Mesothelial cell of epicardium (in vitro differentiated cells): ENCODE results near the gene P4HB. TPM values are rescaled to one million over a fixed set of nuclear protein-coding genes. Genes with fewer than 3 reads are reported as not detected.

Experiments used
- DNase-seq, 2 experiments: peaks; one replicate each; pipeline ENCODE4 v3.0.0; 2021; ENCODE audit warnings: low spot score in 2 of 2; ENCODE audit not compliant: unreplicated experiment in 2 of 2
- H3K27ac Mint-ChIP-seq: 2 replicates; pipeline ENCODE4 v1.8.0; 2021; ENCODE audit warnings: mixed read lengths
- H3K27me3 Mint-ChIP-seq: 2 replicates; pipeline ENCODE4 v1.8.0; 2021; ENCODE audit warnings: low read depth, mixed read lengths
- H3K36me3 Mint-ChIP-seq: 2 replicates; pipeline ENCODE4 v1.8.0; 2021; ENCODE audit warnings: mixed read lengths
- H3K4me1 Mint-ChIP-seq: 2 replicates; pipeline ENCODE4 v1.8.0; 2021; ENCODE audit warnings: mixed read lengths
- H3K4me3 Mint-ChIP-seq: 2 replicates; pipeline ENCODE4 v1.8.0; 2021; ENCODE audit warnings: mild to moderate bottlenecking, moderate library complexity, mixed read lengths
- H3K9me3 Mint-ChIP-seq: 2 replicates; pipeline ENCODE4 v1.8.0; 2021; ENCODE audit warnings: mixed read lengths
- total RNA-seq: library from RNA; stranded (reverse); gene quantifications from 3 replicates; pipeline ENCODE4 v1.2.1, GENCODE V29; 2021
- TF ChIP-seq, protein P1 (sequence below): fragments of 200-600 bp; sonication (generic); IDR thresholded peaks from one replicate; pipeline ENCODE4 v1.5.0; 2021; ENCODE audit warnings: antibody characterized with exemption; ENCODE audit not compliant: unreplicated experiment

Gene P4HB
- total RNA-seq, 1 donor from 2014 or later: 433 TPM

GRCh38 chr17:81811705-81812570 lies 48.4 kb downstream of the P4HB start:
- H3K4me3 Mint-ChIP-seq: no peak overlapping the region
- H3K27me3 Mint-ChIP-seq: peaks cover 46% of the 10 kb centered on the region
- peaks cover 3% of the 10 kb centered on the region for H3K4me1 Mint-ChIP-seq
- no peaks in the 10 kb centered on the region for H3K9me3 Mint-ChIP-seq
- TF ChIP-seq, protein P1, sequence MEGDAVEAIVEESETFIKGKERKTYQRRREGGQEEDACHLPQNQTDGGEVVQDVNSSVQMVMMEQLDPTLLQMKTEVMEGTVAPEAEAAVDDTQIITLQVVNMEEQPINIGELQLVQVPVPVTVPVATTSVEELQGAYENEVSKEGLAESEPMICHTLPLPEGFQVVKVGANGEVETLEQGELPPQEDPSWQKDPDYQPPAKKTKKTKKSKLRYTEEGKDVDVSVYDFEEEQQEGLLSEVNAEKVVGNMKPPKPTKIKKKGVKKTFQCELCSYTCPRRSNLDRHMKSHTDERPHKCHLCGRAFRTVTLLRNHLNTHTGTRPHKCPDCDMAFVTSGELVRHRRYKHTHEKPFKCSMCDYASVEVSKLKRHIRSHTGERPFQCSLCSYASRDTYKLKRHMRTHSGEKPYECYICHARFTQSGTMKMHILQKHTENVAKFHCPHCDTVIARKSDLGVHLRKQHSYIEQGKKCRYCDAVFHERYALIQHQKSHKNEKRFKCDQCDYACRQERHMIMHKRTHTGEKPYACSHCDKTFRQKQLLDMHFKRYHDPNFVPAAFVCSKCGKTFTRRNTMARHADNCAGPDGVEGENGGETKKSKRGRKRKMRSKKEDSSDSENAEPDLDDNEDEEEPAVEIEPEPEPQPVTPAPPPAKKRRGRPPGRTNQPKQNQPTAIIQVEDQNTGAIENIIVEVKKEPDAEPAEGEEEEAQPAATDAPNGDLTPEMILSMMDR: no peak
- H3K27ac Mint-ChIP-seq: no peak overlapping the region
- peak in 1 of 2 experiments; percentile 15 for DNase-seq
- no peaks in the 10 kb centered on the region for H3K36me3 Mint-ChIP-seq

DNA sequence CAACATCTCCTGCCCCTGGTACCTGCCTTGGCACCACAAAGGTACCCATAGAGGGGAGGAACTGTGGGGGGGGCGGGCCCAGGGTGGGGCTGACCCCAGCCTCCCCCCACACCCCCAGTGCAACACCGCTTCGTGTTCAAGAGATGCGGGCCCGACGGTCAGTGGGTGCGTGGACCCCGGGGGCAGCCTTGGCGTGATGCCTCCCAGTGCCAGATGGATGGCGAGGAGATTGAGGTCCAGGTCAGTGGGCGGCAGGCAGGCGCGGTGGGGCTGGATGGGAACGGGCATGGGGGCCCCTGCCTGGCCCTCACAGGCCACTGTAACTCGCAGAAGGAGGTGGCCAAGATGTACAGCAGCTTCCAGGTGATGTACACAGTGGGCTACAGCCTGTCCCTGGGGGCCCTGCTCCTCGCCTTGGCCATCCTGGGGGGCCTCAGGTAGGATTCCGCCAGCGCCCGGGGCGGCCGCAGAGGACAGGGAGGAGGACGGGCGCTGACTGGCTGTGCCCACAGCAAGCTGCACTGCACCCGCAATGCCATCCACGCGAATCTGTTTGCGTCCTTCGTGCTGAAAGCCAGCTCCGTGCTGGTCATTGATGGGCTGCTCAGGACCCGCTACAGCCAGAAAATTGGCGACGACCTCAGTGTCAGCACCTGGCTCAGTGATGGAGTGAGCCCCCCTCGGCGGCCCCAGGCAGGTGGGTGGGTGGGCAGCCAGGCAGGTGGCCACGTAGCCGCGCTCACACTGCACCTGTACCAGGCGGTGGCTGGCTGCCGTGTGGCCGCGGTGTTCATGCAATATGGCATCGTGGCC lies 49.2 kb downstream of the P4HB start:
- Mint-ChIP-seq H3K4me1 (peaks cover under 1% of the 10 kb centered on the region), H3K4me3 (no peak overlapping the region), H3K27me3 (peaks cover 48% of the 10 kb centered on the region), H3K27ac (no peak overlapping the region), H3K9me3 (no peaks in the 10 kb centered on the region), H3K36me3 (no peaks in the 10 kb centered on the region)
- TF ChIP-seq, protein P1: no peak
- DNase-seq: peak in 1 of 2 experiments; percentile 18

- TF ChIP-seq, protein P1: no peak
- no peaks in the 10 kb centered on the region for H3K4me1 Mint-ChIP-seq
- DNase-seq: no peak
- no peaks in the 10 kb centered on the region for H3K9me3 Mint-ChIP-seq
- H3K4me3 Mint-ChIP-seq: no peak overlapping the region
- peaks cover 53% of the 10 kb centered on the region for H3K27me3 Mint-ChIP-seq
- H3K36me3 Mint-ChIP-seq: no peaks in the 10 kb centered on the region
- H3K27ac Mint-ChIP-seq: no peak overlapping the region
Observed at GRCh38 chr17:81810476-81810875, 49.9 kb downstream of the P4HB start.

GRCh38 chr17:81809556-81809998 lies 50.8 kb downstream of the P4HB start:
- Mint-ChIP-seq H3K27me3 (peaks cover 58% of the 10 kb centered on the region), H3K4me3 (no peak overlapping the region), H3K4me1 (peaks cover 3% of the 10 kb centered on the region), H3K36me3 (no peaks in the 10 kb centered on the region), H3K27ac (no peak overlapping the region), H3K9me3 (no peaks in the 10 kb centered on the region)
- no peak for DNase-seq
- TF ChIP-seq, protein P1: no peak

DNA sequence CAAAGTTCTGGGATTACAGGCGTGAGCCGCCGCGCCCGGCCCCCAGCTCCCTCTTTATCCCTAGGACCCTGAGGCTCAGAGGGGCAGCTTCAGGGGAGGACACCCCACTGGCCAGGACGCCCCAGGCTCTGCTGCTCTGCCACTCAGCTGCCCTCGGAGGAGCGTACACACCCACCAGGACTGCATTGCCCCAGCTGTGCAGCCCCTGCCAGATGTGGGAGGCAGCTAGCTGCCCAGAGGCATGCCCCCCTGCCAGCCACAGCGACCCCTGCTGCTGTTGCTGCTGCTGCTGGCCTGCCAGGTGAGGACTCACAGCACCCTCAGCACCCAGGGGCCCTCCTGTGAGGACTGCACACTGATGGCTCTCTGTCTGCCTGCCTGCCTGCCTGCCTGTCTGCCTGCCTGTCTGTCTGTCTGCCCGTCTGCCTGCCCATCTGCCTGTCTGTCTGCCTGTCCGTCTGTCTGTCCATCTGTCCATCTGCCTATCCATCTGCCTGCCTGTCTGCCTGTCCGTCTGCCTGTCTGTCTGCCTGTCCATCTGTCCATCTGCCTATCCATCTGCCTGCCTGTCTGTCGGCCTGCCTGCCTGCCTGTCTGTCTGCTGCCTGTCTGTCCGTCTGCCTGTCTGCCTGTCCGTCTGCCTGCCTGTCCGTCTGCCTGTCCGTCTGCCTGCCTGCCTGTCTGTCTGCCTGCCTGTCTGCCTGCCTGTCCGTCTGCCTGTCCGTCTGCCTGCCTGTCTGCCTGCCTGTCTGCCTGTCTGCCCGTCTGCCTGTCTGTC lies 51.4 kb downstream of the P4HB start:
- no peak overlapping the region for H3K4me3 Mint-ChIP-seq
- no peaks in the 10 kb centered on the region for H3K36me3 Mint-ChIP-seq
- H3K9me3 Mint-ChIP-seq: no peaks in the 10 kb centered on the region
- peak in 1 of 2 experiments; percentile 12 for DNase-seq
- TF ChIP-seq, protein P1: no peak
- peaks cover 3% of the 10 kb centered on the region for H3K4me1 Mint-ChIP-seq
- peaks cover 58% of the 10 kb centered on the region for H3K27me3 Mint-ChIP-seq
- no peak overlapping the region for H3K27ac Mint-ChIP-seq
